Epithelial cell of esophagus (primary cell): Measurements from ENCODE around the gene OR13G1.

Experiments used
- DNase-seq: peaks from one replicate; pipeline ENCODE4 v3.0.0; 2010; ENCODE audit warnings: low read depth
- H3K4me3 ChIP-seq: 2 replicates; pipeline ENCODE4 v1.5.1; 2011; ENCODE audit warnings: mild to moderate bottlenecking, low read length, control low read depth
- CTCF ChIP-seq: IDR thresholded peaks from 2 replicates; pipeline ENCODE4 v1.5.1; 2011; ENCODE audit warnings: low read depth, mild to moderate bottlenecking, low read length, control low read depth, inconsistent platforms; ENCODE audit not compliant: insufficient read depth; ENCODE audit errors: missing control alignments

The OR13G1 gene

DNA sequence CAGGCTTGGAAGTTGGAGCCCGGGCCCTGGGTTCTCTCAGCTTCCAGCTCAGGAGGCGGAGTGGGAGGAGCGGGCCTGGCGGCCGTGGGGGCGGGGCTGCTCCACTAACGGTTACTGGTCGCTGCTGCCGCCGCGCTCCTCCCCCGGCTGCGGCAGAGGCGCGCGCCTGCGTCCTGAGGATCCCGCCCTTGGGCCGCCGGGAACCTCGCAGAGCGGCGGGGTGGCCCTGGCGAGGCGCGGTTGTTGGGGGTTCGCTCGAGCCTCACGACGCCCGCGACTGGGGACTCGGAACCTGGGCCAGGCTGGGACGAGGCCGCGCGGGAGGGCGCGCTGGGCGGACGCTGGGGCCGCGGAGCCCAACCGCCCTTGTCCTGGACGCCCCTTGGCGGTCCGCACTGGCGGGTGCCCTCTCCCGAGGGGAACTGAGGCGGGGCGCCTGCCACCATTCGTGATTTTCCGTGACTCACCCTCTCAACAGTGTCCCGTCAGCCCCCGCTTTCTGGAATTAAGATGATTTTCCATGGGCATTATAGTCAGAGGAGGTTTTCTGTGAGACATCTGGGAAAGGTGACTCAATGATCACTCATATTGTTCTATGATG lies 40.1 kb downstream of the OR13G1 start:
- DNase-seq: peak; percentile 53
- TF ChIP-seq CTCF: no peak
- peak overlapping the region; percentile 27 for H3K4me3 ChIP-seq

DNA sequence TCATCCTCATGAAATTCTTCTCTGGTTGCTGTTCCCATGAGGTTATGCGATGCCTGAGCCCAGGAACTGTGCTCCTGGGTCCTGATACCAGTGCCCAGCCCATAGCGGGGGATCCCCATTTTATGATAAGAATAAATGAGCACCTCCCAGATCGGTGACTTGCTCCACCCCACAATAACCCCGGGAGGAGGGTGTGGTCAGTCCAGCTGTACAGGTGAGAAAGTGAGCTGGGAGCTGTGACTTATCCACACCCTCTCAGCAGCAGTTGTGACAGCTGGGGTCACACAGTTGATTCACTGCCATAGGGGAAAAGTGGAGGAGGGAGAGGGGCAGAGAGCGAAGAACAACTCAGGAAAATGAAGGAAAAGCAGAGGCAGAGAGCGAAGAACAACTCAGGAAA lies 40.8 kb downstream of the OR13G1 start:
- TF ChIP-seq CTCF: no peak
- DNase-seq: no peak
- no peak overlapping the region for H3K4me3 ChIP-seq

GRCh38 chr1:247638011-247638410 lies 41.5 kb downstream of the OR13G1 start:
- DNase-seq: no peak
- no peak for TF ChIP-seq CTCF
- H3K4me3 ChIP-seq: no peak overlapping the region

- DNase-seq: no peak
- H3K4me3 ChIP-seq: no peak overlapping the region
- TF ChIP-seq CTCF: no peak
Observed at GRCh38 chr1:247627951-247628350, 51.6 kb downstream of the OR13G1 start.
